Nephron (organoid): ENCODE measurements around the gene SH3BGRL2.

Experiments used
- H3K27ac Mint-ChIP-seq, 3 experiments: 2 replicates each; pipeline ENCODE4 v1.8.0; 2020; ENCODE audit warnings: mixed read lengths in 3 of 3, mild to moderate bottlenecking in 2 of 3, moderate library complexity in 1 of 3
- H3K27me3 Mint-ChIP-seq: 2 replicates; pipeline ENCODE4 v1.8.0; 2021; ENCODE audit warnings: low read depth, mild to moderate bottlenecking, moderate library complexity, mixed read lengths
- H3K36me3 Mint-ChIP-seq: 2 replicates; pipeline ENCODE4 v1.8.0; 2020; ENCODE audit warnings: low read depth, mixed read lengths
- H3K4me1 Mint-ChIP-seq: 2 replicates; pipeline ENCODE4 v1.8.0; 2020; ENCODE audit warnings: mixed read lengths
- H3K4me3 Mint-ChIP-seq, 3 experiments: 2 replicates each; pipeline ENCODE4 v1.8.0; 2020; ENCODE audit warnings: mild to moderate bottlenecking in 3 of 3, mixed read lengths in 3 of 3, moderate library complexity in 2 of 3
- H3K9me3 Mint-ChIP-seq: 2 replicates; pipeline ENCODE4 v1.8.0; 2020; ENCODE audit warnings: mixed read lengths
- CTCF ChIP-seq, 3 experiments: fragments of 200-600 bp; sonication (generic); IDR thresholded peaks; one replicate each; pipeline ENCODE4 v1.5.0; 2021; ENCODE audit warnings: antibody characterized with exemption in 3 of 3; ENCODE audit not compliant: unreplicated experiment in 3 of 3

The SH3BGRL2 gene

GRCh38 chr6:79646006-79646405 lies 14.9 kb downstream of the SH3BGRL2 start:
- no peak overlapping the region for H3K4me3 Mint-ChIP-seq
- H3K4me1 Mint-ChIP-seq, result peaks cover 13% of the 10 kb centered on the region
- H3K27ac Mint-ChIP-seq, result no peak overlapping the region
- H3K36me3 Mint-ChIP-seq, result no peaks in the 10 kb centered on the region
- TF ChIP-seq CTCF (IDR thresholded peaks at IDR 0.05; ENCODE audit: unreplicated experiment in 3 of 3), result no peak
- H3K27me3 Mint-ChIP-seq, result no peaks in the 10 kb centered on the region
- H3K9me3 Mint-ChIP-seq, result no peaks in the 10 kb centered on the region

GRCh38 chr6:79646561-79646960 lies 15.4 kb downstream of the SH3BGRL2 start:
- Mint-ChIP-seq H3K9me3 (no peaks in the 10 kb centered on the region), H3K27me3 (no peaks in the 10 kb centered on the region), H3K4me3 (no peak overlapping the region), H3K36me3 (no peaks in the 10 kb centered on the region), H3K27ac (no peak overlapping the region), H3K4me1 (peaks cover 10% of the 10 kb centered on the region)
- no peak for TF ChIP-seq CTCF (IDR thresholded peaks at IDR 0.05; ENCODE audit: unreplicated experiment in 3 of 3)

DNA sequence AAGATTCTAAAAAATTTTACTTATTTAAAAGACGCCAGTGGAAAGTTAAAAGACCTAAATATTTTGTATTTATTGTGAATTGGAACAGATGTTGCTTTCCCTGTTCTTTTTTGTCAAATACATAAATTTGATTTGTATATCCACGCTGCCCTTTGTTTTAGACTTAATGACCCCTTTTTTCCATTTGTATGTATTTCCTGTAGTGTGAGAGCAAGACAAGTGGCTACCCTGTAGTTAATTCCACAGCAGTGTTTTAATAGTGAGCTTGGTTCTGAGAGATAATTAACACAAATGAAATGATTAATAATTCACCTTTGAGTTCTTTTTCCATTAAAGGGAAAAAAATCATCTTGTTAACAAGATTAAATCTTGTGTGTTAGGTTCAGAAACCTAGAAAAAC lies 16.6 kb downstream of the SH3BGRL2 start:
- Mint-ChIP-seq H3K4me1 (peaks cover 10% of the 10 kb centered on the region), H3K27me3 (no peaks in the 10 kb centered on the region), H3K4me3 (no peak overlapping the region), H3K36me3 (no peaks in the 10 kb centered on the region), H3K27ac (peak overlapping the region in 1 of 3 experiments; percentile 6), H3K9me3 (no peaks in the 10 kb centered on the region)
- TF ChIP-seq CTCF (IDR thresholded peaks at IDR 0.05; ENCODE audit: unreplicated experiment in 3 of 3), result no peak

GRCh38 chr6:79648328-79648727 lies 17.2 kb downstream of the SH3BGRL2 start:
- H3K4me3 Mint-ChIP-seq, result no peak overlapping the region
- no peaks in the 10 kb centered on the region for H3K9me3 Mint-ChIP-seq

GRCh38 chr6:79649016-79649415 lies 17.9 kb downstream of the SH3BGRL2 start:
- Mint-ChIP-seq H3K27ac (peak overlapping the region in 1 of 3 experiments; percentile 26), H3K36me3 (no peaks in the 10 kb centered on the region), H3K9me3 (no peaks in the 10 kb centered on the region), H3K4me3 (no peak overlapping the region), H3K4me1 (peaks cover 10% of the 10 kb centered on the region), H3K27me3 (no peaks in the 10 kb centered on the region)
- TF ChIP-seq CTCF (IDR thresholded peaks at IDR 0.05; ENCODE audit: unreplicated experiment in 3 of 3), result no peak

More at GRCh38 chr6:79648328-79648727, 17.2 kb downstream of the SH3BGRL2 start:
- TF ChIP-seq CTCF (IDR thresholded peaks at IDR 0.05; ENCODE audit: unreplicated experiment in 3 of 3), result no peak
- H3K27ac Mint-ChIP-seq, result peak overlapping the region in 2 of 3 experiments; percentile 16 to 26
- H3K36me3 Mint-ChIP-seq, result no peaks in the 10 kb centered on the region
- H3K27me3 Mint-ChIP-seq, result no peaks in the 10 kb centered on the region
- peaks cover 10% of the 10 kb centered on the region for H3K4me1 Mint-ChIP-seq

DNA sequence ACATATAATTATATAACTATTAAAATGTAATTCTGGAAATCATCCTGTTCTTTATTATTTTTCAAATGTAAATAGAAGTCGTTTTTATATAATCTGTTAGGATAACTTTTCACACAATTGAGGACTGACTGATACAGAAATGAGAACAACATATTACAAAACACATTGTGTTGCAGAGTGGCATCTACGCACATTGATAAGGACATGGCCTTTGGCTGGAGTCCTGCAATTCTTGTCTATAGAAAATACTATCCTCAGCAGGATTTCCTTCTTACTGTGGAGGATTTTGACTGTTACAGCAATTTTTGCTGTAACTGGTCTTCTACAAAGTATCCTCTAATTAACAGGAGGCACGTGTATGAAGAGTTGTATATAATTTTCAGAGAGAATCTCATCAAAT lies 19.8 kb downstream of the SH3BGRL2 start:
- TF ChIP-seq CTCF (IDR thresholded peaks at IDR 0.05; ENCODE audit: unreplicated experiment in 3 of 3), result no peak
- H3K36me3 Mint-ChIP-seq, result no peaks in the 10 kb centered on the region
- peak overlapping the region in 2 of 3 experiments; percentile 7 to 22 for H3K27ac Mint-ChIP-seq
- peaks cover 10% of the 10 kb centered on the region for H3K4me1 Mint-ChIP-seq
- H3K27me3 Mint-ChIP-seq, result no peaks in the 10 kb centered on the region
- no peaks in the 10 kb centered on the region for H3K9me3 Mint-ChIP-seq
- no peak overlapping the region for H3K4me3 Mint-ChIP-seq
